Stimulated activated CD4-positive, alpha-beta T cell treated with anti-CD3 and anti-CD28 coated beads, Interleukin-4, amount 100 ng/mL, for 4 hours (primary cell): ENCODE measurements around the gene FAM117A.
"Not testable (repeated sequence)": the region's sequence is repeated elsewhere in the genome, so short reads cannot be mapped to it uniquely, and the experiment has no call there.

Source experiments
- DNase-seq, 2 experiments: peaks; one replicate each; pipeline ENCODE4 v3.0.0-alpha.2; 2020

Gene FAM117A

DNA sequence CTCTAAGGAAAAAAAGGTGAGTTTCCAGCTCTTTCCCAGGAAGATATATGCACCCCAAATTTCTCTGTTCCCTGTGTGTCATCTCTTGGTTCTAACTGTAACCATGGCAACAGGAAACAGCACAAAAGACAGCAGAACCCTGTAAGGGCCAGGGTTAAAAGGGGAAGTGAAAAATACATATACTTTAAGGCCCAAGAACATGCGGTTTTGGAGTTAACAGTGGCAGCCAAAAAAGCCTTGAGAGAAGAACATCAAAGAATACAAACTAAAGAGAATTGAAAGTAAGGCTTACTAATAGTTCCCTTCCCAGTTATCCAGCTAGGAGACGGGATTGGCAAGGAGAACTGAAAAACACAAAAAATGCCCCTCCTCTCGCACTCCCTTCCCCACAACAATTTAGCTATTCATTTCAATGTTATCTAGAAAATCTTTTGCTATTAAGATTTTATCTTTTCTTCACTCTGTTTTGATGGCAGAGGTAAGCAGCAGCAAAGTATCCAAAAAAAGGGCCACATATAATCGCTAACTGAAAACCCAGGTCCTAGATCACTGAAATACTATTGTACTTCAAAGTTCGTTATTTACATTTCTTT lies 87.6 kb downstream of the FAM117A start:
- DNase-seq, result no peak

DNA sequence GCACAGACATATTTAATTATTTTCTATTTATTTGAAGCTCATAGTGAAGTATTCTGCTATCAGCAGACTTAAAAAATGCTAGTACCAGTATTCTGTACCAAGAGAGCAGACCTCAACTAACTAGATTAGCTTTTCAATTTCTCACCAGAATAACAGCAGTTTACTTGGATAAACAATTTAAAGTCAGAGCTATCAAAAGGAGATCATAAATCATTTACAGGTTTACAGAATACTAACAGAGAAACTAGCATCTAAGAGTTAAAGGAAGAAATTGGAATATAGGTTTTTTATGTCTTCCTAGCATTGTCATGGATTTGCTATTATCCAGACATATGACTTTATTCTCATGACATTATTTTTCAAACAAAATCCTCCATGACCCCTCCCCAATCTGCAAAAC lies 89.4 kb downstream of the FAM117A start:
- no peak for DNase-seq

DNA sequence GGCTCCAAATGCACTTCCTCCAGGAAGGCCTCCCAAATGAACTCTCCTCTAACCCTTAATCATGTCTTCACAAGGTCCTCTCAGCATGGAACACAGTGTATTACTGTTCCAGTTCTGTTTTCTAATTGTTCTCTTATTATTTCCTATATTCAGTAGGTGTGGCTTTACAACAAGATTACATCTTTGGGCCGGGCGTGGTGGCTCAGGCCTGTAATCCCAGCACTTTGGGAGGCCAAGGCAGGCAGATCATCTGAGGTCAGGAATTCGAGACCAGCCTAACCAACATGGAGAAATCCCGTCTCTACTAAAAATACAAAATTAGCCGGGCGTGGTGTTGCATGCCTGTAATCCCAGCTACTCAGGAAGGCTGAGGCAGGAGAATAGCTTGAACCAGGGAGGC lies 90.3 kb downstream of the FAM117A start:
- DNase-seq, result not testable (repeated sequence)

DNA sequence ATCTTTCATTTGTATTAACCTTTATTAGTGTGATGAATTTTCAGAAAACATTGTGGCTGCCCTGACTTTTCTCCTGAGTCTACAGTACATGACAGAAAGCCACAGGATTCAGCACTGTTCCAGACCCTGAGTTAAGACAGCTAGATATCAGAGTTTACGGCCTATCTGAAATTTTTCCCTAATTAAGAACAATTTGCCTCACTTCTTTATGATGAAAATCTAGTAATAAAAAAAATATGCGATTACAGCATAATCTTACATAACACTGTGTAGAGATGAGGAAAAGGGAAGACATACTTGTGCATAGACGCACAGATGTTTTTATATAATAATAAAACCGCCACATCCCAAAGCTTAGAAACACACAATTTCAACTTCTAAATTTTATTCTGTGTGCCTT lies 93.3 kb downstream of the FAM117A start:
- DNase-seq, result no peak

DNA sequence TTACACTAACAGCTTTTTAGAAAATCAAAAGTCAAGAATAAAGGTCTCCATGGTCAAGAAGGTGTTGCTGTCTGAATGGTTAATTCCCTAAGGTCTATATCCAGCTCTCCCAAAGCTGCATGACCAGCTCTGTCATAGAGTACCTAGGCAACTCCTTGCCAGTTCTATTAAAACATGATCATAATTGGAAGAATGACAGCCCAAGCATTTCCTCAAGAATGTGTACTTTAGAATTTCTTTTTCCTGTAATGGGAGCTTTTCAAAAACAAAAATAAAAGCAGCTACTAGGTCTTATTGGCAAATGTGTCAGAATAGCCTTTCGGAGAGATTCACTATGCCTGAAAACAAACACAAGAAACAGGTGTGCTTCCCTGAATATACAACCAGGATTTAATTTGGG lies 93.9 kb downstream of the FAM117A start:
- DNase-seq, result no peak

DNA sequence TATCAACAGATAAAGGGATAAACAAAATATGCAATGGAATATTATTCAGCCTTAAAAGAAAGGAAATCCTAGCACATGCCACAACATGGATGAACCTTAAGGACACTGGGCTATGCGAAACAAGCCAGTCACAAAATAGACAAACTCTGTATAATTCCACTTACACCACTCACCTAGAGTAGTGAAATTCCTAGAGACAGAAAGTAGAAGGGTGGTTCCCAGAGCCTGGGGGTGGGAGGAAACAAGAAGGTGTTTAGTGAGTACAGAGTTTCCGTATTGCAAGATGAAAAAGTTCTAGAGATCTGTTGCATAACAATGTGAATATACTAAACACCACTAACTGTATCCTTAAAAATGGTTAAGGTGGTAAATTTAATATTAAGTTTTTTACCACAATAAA lies 96.1 kb downstream of the FAM117A start:
- peak in 1 of 2 experiments; percentile 17 for DNase-seq

DNA sequence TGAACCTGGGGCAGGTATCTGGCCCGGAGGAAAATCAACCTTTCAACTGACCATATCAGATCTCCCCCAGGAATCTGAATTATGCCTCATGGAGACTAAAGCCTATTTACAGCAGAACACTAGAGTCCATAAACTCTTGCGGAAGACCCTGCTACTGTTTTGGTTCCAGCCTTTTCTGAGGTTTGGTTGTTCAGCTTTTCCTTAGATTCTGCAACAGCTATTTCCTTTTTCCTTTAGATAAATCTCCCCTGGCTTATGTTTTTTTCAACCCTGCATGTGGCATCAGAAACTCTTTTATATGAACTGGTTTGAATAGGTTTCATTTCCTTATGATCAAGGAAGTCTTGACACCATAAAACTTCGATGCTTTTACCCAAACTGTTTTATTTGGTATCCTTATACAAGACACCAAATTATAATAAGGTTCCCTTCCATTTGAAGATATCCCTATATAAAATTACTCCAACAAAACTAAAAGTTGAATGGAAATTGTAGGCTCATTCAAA lies 99.2 kb downstream of the FAM117A start:
- no peak for DNase-seq
